Adipocyte (in vitro differentiated cells): ENCODE data around the gene POLR2H.
A peak's percentile ranks its signal among the peaks of the same experiment; 100 is the strongest.

ENCODE experiments used
- DNase-seq: peaks from one replicate; pipeline ENCODE4 v3.0.0-alpha.2; 2015; ENCODE audit warnings: low read depth
- H3K27me3 ChIP-seq: replicated peaks from 2 replicates; pipeline ENCODE4 v1.7.0; 2013; ENCODE audit warnings: mild to moderate bottlenecking, low read length, moderate library complexity; ENCODE audit not compliant: control insufficient read depth, insufficient read depth
- H3K36me3 ChIP-seq: 2 replicates; pipeline ENCODE4 v1.7.0; 2013; ENCODE audit warnings: low read length, mild to moderate bottlenecking, moderate library complexity; ENCODE audit not compliant: control insufficient read depth, insufficient read depth, severe bottlenecking
- H3K4me1 ChIP-seq: 2 replicates; pipeline ENCODE4 v1.7.0; 2013; ENCODE audit warnings: mild to moderate bottlenecking, low read length, moderate library complexity; ENCODE audit not compliant: control insufficient read depth, insufficient read depth
- H3K4me3 ChIP-seq: 2 replicates; pipeline ENCODE4 v1.7.0; 2013; ENCODE audit warnings: mild to moderate bottlenecking, low read length, moderate library complexity
- H3K9ac ChIP-seq: 2 replicates; pipeline ENCODE4 v1.7.0; 2013; ENCODE audit warnings: mild to moderate bottlenecking, low read length, moderate library complexity
- H3K9me3 ChIP-seq: 2 replicates; pipeline ENCODE4 v1.7.0; 2013; ENCODE audit warnings: mild to moderate bottlenecking, low read length, moderate library complexity; ENCODE audit not compliant: control insufficient read depth

The POLR2H gene

GRCh38 chr3:184354754-184355153 is 6.8 kb upstream of the POLR2H start:
- Histone ChIP-seq H3K9me3 (no peaks in the 10 kb centered on the region), H3K4me3 (no peak overlapping the region), H3K36me3 (peaks cover 8% of the 10 kb centered on the region), H3K4me1 (peaks cover 8% of the 10 kb centered on the region), H3K27me3 (no peaks in the 10 kb centered on the region), H3K9ac (no peak overlapping the region)
- DNase-seq: no peak

DNA sequence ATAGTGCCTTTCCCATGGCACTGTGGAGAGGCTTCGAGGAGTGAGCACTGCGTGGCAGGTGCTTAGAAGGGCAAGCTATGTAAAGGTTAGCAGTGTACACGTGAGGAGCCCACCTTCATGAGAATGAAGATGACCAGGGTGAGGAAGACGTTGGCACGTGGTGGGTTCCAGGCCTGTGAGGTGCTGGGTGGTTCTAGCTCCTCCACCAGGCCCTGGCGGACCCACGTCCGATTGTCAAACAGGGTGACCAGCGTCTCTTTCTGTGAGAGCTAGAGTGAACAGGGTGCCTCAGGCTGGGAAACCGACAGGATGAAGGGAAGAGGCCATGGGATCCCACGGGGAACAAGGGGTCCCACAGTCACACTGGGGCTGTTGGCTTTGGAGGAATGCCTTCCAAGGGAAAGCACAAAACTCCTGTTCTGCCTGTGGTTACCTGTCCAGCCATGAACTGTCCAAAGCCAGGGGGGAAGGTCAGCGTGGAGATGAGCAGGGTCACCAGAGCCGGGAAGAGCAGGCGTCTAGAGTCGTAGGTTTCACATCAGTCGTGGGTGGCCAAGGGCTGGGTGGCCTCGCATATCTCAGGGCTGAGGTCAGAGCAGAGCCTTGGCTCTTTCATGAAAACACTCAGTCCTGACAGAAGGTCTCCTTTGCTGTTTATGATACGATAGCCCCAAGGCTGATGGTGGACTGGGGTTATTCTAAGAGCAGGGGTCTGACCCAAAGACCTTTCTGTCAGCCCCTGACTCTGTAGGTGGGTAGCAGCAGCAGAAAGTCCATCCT is 6.1 kb upstream of the POLR2H start:
- no peaks in the 10 kb centered on the region for H3K27me3 ChIP-seq
- peaks cover 10% of the 10 kb centered on the region for H3K4me1 ChIP-seq
- no peaks in the 10 kb centered on the region for H3K9me3 ChIP-seq
- DNase-seq: no peak
- H3K9ac ChIP-seq: no peak overlapping the region
- no peak overlapping the region for H3K4me3 ChIP-seq
- peaks cover 8% of the 10 kb centered on the region for H3K36me3 ChIP-seq

DNA sequence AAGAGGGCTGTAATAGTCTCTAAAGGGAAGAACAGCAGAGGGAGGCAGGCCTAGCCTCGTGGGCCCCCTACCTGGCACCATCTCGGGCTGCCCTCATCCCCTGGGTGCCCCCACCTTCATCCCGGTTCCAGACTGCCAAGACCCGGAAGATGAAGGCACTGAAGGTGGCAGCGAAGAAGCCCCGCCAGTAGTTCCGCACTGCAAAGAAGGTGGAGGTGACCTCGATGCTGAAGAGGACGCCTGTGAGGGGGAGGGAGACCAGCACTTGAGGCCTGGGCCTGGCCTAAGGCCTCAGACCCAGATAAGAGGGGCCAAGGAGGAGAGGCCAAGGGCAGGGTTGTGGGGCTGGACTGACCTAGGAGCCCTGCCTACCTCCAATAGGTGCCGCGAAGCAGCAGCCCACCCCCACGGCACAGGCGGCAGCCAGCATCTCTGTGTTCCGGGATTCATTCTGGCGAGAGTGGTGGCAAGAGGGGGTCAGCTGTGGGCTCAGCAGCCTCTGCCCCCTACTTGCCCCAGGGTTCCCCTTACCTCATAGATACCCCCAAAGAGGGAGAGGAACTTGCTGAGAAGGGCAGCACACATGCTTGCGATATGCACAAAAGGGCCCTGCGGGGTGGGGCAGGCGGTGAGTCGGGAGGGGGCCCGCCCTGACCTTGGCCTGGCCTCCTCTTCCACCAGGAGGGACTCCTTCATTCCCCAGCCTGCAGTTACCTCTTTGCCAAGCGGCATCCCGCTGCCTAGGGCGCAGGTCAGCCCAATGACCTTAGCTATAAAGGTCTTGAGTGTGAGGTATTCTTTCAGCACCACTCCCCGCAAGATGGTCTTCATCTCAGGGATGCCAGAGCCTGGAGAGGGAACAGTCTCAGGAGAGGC is 4.0 kb upstream of the POLR2H start:
- Histone ChIP-seq H3K27me3 (no peaks in the 10 kb centered on the region), H3K9me3 (no peaks in the 10 kb centered on the region), H3K9ac (no peak overlapping the region), H3K4me3 (no peak overlapping the region), H3K4me1 (peaks cover 17% of the 10 kb centered on the region), H3K36me3 (peaks cover 8% of the 10 kb centered on the region)
- DNase-seq: no peak

GRCh38 chr3:184358124-184358767 is 3.3 kb upstream of the POLR2H start:
- no peaks in the 10 kb centered on the region for H3K9me3 ChIP-seq
- H3K4me1 ChIP-seq: peaks cover 17% of the 10 kb centered on the region
- H3K4me3 ChIP-seq: no peak overlapping the region
- peaks cover 8% of the 10 kb centered on the region for H3K36me3 ChIP-seq
- no peaks in the 10 kb centered on the region for H3K27me3 ChIP-seq
- DNase-seq: no peak
- no peak overlapping the region for H3K9ac ChIP-seq

- no peak overlapping the region for H3K9ac ChIP-seq
- no peaks in the 10 kb centered on the region for H3K9me3 ChIP-seq
- H3K36me3 ChIP-seq: peaks cover 8% of the 10 kb centered on the region
- no peaks in the 10 kb centered on the region for H3K27me3 ChIP-seq
- H3K4me3 ChIP-seq: no peak overlapping the region
- peaks cover 19% of the 10 kb centered on the region for H3K4me1 ChIP-seq
- DNase-seq: no peak
Observed at GRCh38 chr3:184358921-184359350, 2.6 kb upstream of the POLR2H start.

DNA sequence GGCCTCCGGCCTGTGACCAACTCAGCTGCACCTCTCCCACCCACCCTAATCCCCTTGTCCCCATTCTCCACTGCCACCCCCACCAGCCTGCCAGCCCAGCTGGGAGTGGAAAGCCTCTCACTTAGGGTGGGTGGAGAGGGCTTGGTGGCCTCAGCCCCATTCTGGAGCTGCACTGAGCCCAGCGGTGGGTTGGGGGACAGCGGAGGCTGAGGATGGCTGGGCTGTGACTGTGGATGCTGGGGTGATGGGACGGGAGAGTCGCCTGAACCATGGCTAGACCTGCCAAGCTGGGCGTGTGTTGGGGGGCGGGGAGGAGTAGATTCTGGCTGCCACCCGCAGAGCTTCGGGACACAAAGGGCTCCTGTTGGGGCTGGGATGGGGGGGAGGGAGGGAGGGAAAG is 1.9 kb upstream of the POLR2H start:
- Histone ChIP-seq H3K9me3 (no peaks in the 10 kb centered on the region), H3K9ac (no peak overlapping the region), H3K27me3 (no peaks in the 10 kb centered on the region), H3K36me3 (peaks cover 8% of the 10 kb centered on the region), H3K4me1 (peaks cover 26% of the 10 kb centered on the region), H3K4me3 (no peak overlapping the region)
- DNase-seq: no peak

DNA sequence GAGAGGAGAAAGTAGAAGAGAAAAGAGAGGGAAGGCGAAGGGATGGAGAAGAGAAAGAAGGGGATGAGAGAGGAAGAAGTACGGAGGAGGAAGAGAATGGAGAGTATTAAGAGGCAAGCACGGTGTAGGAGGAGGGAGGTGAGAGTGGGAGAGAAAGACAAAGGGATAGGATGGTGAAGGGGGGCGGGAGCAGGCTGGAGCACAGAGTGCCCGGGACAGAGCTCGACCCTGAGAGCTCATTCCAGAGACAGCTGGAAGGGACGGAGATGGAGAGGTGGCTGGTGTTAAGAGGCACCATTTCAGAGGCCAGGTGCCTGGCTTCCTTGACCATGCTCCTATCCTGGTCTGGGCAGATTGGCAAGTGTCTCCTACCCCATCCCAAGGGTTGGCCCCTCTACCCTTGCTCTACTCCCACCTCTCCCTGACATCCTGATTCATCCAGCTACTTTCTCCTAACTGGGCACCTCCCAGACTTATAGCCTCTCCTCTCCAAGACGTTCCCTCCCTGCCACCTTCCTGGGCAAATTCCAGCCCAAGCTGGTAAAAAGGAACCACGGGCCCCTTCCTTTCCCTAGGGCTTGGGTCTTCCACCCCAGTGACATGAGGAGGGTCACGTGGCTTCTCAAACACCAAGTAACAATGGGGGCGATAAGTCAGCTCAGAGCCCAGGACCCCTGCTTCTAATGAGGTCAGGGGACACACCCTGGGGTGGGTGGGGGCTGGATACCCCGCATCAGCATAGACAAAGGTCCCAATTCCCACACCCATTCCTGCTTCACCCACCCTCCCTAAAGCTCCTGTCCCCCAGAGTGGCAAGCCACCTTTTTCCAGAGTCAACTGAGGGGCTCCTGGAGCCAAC is 1.2 kb upstream of the POLR2H start:
- Histone ChIP-seq H3K4me3 (peak overlapping the region; percentile 99), H3K27me3 (no peaks in the 10 kb centered on the region), H3K9ac (peak overlapping the region; percentile 97), H3K4me1 (peaks cover 28% of the 10 kb centered on the region), H3K36me3 (peaks cover 14% of the 10 kb centered on the region), H3K9me3 (no peaks in the 10 kb centered on the region)
- no peak for DNase-seq

GRCh38 chr3:184360929-184361531 is 480 bp upstream of the POLR2H start:
- DNase-seq: no peak
- Histone ChIP-seq H3K4me1 (peaks cover 21% of the 10 kb centered on the region), H3K9me3 (no peaks in the 10 kb centered on the region), H3K27me3 (no peaks in the 10 kb centered on the region), H3K9ac (peak overlapping the region; percentile 97), H3K36me3 (peaks cover 18% of the 10 kb centered on the region), H3K4me3 (peak overlapping the region; percentile 99)

- peak; percentile 83 for DNase-seq
- no peaks in the 10 kb centered on the region for H3K9me3 ChIP-seq
- H3K36me3 ChIP-seq: peaks cover 22% of the 10 kb centered on the region
- H3K4me1 ChIP-seq: peaks cover 21% of the 10 kb centered on the region
- no peaks in the 10 kb centered on the region for H3K27me3 ChIP-seq
- peak overlapping the region; percentile 97 for H3K9ac ChIP-seq
- H3K4me3 ChIP-seq: peak overlapping the region; percentile 99
Observed at GRCh38 chr3:184361932-184362667, 590 bp downstream of the POLR2H start.
